ENCODE results near the gene HOXA9.
A peak's percentile ranks its signal among the peaks of the same experiment; 100 is the strongest.

- TF ChIP-seq POLR2A (IDR thresholded peaks at IDR 0.05) (no peak), CTCF (IDR thresholded peaks at IDR 0.05) (peak in 3 of 4 experiments; percentile 67 to 82 (median 72))
These were observed 45.2 kb upstream of the HOXA9 start for GRCh38 chr7:27210441-27211083.
